Chondrocyte (in vitro differentiated cells): ENCODE data around the gene CFAP20DC. TPM values are rescaled to one million over a fixed set of nuclear protein-coding genes. Genes with fewer than 3 reads are reported as not detected.

Experiments
- DNase-seq: peaks from one replicate; pipeline ENCODE4 v3.0.0; 2021; ENCODE audit warnings: mixed read lengths, low spot score
- H3K27ac Mint-ChIP-seq: one replicate; pipeline ENCODE4 v1.8.0; 2021; ENCODE audit warnings: mild to moderate bottlenecking, moderate library complexity, mixed read lengths; ENCODE audit not compliant: unreplicated experiment
- H3K27me3 Mint-ChIP-seq: 2 replicates; pipeline ENCODE4 v1.8.0; 2021; ENCODE audit warnings: low read depth, mixed read lengths
- H3K36me3 Mint-ChIP-seq: 2 replicates; pipeline ENCODE4 v1.8.0; 2021; ENCODE audit warnings: low read depth, mixed read lengths
- H3K4me1 Mint-ChIP-seq: 2 replicates; pipeline ENCODE4 v1.8.0; 2021; ENCODE audit warnings: low read depth, mild to moderate bottlenecking, mixed read lengths
- H3K4me3 Mint-ChIP-seq: one replicate; pipeline ENCODE4 v1.8.0; 2021; ENCODE audit warnings: mild to moderate bottlenecking, moderate library complexity, mixed read lengths; ENCODE audit not compliant: unreplicated experiment
- H3K9me3 Mint-ChIP-seq: 2 replicates; pipeline ENCODE4 v1.8.0; 2021; ENCODE audit warnings: low read depth, mixed read lengths
- CTCF ChIP-seq: fragments of 200-600 bp; sonication (generic); IDR thresholded peaks from 2 replicates; pipeline ENCODE4 v1.5.0; 2021; ENCODE audit warnings: antibody characterized with exemption, mild to moderate bottlenecking, moderate library complexity
- total RNA-seq: library from RNA; stranded (reverse); gene quantifications from 3 replicates; pipeline ENCODE4 v1.2.1, GENCODE V29; 2021

Gene CFAP20DC
- total RNA-seq, 1 donor from 2014 or later: 3.1 TPM

DNA sequence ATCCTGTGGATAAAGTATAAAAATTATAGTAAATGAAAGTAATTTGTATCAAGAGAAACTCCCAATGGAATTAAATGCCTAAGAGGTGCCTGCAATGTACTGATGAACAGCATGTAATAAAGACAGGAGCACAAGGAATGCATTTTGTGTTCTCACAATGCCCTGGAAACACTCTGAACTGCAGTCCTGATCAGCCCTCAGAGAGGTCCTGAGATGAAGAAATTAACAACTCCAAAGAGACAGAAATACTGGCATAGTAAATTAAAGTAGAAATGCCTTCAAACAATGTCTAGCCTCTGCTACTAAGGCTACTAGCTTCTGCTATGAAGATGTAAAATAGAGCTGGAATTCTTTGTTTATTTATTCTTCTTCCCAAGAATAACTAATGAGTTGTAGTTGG is 59.9 kb downstream of the CFAP20DC start:
- Mint-ChIP-seq H3K27me3 (no peaks in the 10 kb centered on the region), H3K4me1 (peaks cover 29% of the 10 kb centered on the region), H3K4me3 (no peak overlapping the region), H3K27ac (no peak overlapping the region), H3K9me3 (peaks cover 13% of the 10 kb centered on the region), H3K36me3 (peaks cover 2% of the 10 kb centered on the region)
- TF ChIP-seq CTCF: no peak
- no peak for DNase-seq

GRCh38 chr3:58989163-58989562 is 60.7 kb downstream of the CFAP20DC start:
- no peak for TF ChIP-seq CTCF
- Mint-ChIP-seq H3K9me3 (peaks cover 13% of the 10 kb centered on the region), H3K27me3 (no peaks in the 10 kb centered on the region), H3K27ac (no peak overlapping the region), H3K4me3 (no peak overlapping the region), H3K4me1 (peaks cover 26% of the 10 kb centered on the region), H3K36me3 (peaks cover 2% of the 10 kb centered on the region)
- no peak for DNase-seq

GRCh38 chr3:58988041-58988440 is 61.8 kb downstream of the CFAP20DC start:
- H3K27me3 Mint-ChIP-seq: no peaks in the 10 kb centered on the region
- H3K4me1 Mint-ChIP-seq: peaks cover 30% of the 10 kb centered on the region
- H3K4me3 Mint-ChIP-seq: no peak overlapping the region
- peaks cover 13% of the 10 kb centered on the region for H3K9me3 Mint-ChIP-seq
- TF ChIP-seq CTCF: no peak
- no peak for DNase-seq
- no peak overlapping the region for H3K27ac Mint-ChIP-seq
- H3K36me3 Mint-ChIP-seq: peaks cover 2% of the 10 kb centered on the region

DNA sequence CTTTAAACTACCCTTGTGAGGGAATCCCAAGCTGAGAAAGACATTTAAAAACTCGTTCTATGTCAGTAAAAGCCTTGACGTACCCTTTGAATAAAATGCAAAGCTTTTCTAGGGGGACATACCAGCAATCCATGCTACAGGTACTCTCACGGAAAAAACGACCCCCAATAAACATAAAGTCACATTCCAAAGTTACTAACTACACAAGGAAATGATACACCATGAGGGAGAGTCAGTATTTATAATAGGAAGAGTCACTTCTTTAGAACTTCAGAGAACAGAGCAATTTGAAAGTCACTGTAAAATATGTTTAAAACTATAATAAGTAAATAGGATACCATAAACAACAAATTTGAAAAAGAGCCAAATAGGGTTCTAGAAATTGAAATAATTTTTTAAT is 63.2 kb downstream of the CFAP20DC start:
- TF ChIP-seq CTCF: no peak
- no peaks in the 10 kb centered on the region for H3K27me3 Mint-ChIP-seq
- peaks cover 5% of the 10 kb centered on the region for H3K36me3 Mint-ChIP-seq
- H3K4me3 Mint-ChIP-seq: no peak overlapping the region
- peaks cover 13% of the 10 kb centered on the region for H3K9me3 Mint-ChIP-seq
- peaks cover 30% of the 10 kb centered on the region for H3K4me1 Mint-ChIP-seq
- no peak for DNase-seq
- no peak overlapping the region for H3K27ac Mint-ChIP-seq

GRCh38 chr3:58979840-58980239 is 70.0 kb downstream of the CFAP20DC start:
- H3K27ac Mint-ChIP-seq: no peak overlapping the region
- H3K36me3 Mint-ChIP-seq: peaks cover 3% of the 10 kb centered on the region
- no peak for TF ChIP-seq CTCF
- H3K4me1 Mint-ChIP-seq: peaks cover 5% of the 10 kb centered on the region
- DNase-seq: no peak
- no peak overlapping the region for H3K4me3 Mint-ChIP-seq
- H3K9me3 Mint-ChIP-seq: no peaks in the 10 kb centered on the region
- H3K27me3 Mint-ChIP-seq: no peaks in the 10 kb centered on the region
